Globus pallidus (tissue), 1 donor: ENCODE measurements around the gene MLLT6.
"Not testable (repeated sequence)": the region's sequence is repeated elsewhere in the genome, so short reads cannot be mapped to it uniquely, and the experiment has no call there.

Source experiments
- DNase-seq: peaks from one replicate; pipeline ENCODE4 v3.0.0-alpha.2; 2015; ENCODE audit warnings: low spot score

Gene MLLT6

DNA sequence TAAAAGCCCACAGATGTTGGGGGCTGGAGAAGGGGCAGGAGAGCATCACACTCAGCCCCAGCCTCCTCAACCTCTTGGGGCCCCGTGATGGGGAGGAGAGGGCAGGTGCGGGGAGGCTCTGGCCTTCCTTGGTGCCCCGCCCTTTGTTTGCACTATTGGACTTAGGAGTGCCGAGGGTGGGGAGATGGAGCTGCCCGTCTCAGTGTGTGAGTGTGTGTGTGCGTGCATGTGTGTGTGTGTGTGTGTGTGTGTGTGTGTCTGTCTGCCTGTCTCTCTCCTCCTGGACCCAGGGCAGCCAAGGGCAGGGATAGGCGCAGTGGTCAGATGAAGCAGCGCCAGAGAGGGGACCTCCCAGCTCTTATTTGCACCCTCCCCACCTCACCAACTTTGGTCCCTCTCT, 21.1 kb downstream of the MLLT6 start:
- DNase-seq, result not testable (repeated sequence)

DNA sequence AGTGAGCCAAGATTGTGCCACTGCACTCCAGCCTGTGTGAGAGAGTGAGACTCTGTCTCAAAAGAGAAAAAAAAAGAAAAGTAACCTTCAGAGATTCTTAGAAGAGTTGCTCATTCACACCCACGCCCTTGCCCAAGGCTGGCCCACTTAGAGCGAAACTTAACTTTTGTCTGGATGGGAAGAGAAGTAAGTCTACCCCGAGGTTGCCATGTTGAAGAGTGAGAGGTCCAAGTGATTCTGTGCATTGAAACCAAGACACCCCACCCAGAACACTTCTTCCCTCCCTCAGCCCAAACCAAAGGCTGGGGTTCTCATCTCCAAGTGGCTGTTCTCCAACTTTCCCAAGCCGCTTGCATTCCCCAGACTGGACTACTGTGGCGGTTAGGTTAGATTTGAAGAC, 22.7 kb downstream of the MLLT6 start:
- no peak for DNase-seq

GRCh38 chr17:38728290-38728831, 23.3 kb downstream of the MLLT6 start:
- DNase-seq, result no peak

DNA sequence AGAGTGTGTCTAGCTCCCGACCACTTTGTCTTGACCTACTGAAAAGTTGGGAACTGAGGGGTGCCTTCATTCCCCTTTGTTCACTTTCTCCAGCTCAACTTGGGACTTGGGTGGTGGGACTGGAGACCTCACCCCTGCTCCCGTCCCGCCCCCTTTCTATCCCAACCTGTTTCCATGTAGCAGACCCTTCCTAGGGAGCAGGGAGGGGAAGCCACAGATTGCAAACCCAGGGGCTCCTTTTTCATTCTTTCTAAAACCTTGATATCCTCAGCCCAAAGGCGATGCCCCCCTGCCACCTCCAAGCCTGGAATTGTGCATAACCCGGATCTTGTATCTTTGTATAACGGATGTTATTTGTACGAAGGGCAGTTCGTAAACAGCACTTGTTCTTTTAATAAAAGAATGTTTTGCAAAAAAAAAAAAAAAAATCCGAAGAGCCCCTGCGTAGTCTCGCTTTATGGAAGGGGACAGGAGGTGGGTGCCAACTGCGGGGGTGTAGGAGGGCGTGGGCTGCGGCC, 24.4 kb downstream of the MLLT6 start:
- no peak for DNase-seq

DNA sequence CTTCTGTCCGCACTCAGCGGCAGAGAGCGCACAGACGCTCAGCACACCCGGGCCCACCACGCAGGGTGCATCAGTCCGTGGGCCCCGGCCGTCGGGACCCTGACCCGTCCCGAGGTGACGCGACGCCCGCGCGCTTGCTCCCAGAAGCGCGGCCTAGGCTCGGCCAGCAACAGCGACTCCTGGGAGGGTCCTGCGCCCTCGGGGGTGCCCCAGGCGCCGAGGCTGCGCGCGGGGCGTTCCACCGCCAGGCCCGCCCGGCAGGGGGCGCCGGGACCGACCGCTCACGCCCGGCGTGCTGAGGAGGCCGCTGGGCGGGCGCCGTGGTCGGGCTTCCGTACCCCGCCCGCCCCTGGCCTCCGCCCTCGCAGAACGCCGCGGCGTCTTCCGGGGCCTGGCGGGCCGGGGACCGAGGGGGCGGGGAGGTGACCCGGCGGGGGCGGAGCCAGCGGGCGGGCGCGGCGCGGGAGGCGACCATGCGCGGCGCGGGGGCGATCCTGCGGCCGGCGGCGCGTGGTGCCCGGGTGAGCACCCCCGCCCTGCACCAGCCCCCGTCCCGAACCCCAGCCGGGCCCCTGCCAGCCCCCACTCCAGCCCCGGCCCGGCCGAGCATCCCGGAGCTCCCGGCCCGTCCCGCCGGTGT, 24.9 kb downstream of the MLLT6 start, which contains the start of gene CISD3:
TSS of gene CISD3 (plus strand) at position 456 of the 640 bp plus-strand sequence. CDS start at position 474, 18 bp downstream.
- DNase-seq, result peak; percentile 84

GRCh38 chr17:38730526-38731379, 25.7 kb downstream of the MLLT6 start:
- DNase-seq, result no peak

GRCh38 chr17:38731526-38732294, 26.6 kb downstream of the MLLT6 start:
- no peak for DNase-seq

GRCh38 chr17:38732376-38733281, 27.6 kb downstream of the MLLT6 start:
- no peak for DNase-seq

- no peak for DNase-seq
Observed at GRCh38 chr17:38733282-38733981, 28.4 kb downstream of the MLLT6 start.

- no peak for DNase-seq
Observed at GRCh38 chr17:38733982-38734973, 29.2 kb downstream of the MLLT6 start.

DNA sequence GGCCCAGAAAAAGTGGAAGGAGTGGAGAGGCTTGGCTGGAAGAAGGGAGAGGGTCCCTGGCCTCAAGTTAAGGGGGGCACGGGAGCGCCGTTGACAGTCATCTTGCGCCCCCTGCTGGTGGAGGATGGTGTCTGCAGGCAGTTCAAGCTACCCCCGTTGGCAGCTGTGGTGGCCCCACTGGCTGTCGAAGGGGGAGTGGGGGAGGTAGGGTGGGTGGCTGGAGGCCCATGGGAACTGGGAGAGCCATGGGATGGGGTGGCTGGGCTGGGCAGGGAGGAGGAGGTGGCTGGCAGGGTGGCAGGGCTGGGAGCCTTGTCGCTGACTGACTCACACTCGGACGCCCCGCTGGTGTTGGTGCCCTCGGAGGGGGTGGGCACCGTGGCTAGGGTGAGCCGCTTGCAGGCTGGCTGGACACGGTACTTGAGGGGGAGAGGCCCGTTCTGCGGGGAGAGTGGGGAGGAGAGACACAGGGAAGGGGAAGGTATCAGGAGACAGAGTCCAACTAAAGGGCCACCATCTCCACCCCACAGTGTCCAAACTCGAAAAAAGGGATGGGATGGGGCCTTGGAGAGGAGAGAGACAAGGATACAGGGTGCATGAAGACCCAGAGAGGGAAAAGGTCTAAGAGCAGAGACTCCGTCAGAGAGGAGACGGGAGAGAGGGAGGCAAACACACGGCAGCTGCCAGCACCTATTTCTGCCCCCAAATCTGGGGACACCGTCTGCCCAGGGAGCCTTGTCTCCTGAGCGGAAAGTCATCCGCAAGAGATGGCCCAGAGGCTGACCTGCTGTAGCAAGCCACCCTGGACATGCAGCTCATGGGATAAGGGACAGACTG, 30.3 kb downstream of the MLLT6 start:
- no peak for DNase-seq

GRCh38 chr17:38738007-38738662, 33.1 kb downstream of the MLLT6 start:
- DNase-seq, result no peak

DNA sequence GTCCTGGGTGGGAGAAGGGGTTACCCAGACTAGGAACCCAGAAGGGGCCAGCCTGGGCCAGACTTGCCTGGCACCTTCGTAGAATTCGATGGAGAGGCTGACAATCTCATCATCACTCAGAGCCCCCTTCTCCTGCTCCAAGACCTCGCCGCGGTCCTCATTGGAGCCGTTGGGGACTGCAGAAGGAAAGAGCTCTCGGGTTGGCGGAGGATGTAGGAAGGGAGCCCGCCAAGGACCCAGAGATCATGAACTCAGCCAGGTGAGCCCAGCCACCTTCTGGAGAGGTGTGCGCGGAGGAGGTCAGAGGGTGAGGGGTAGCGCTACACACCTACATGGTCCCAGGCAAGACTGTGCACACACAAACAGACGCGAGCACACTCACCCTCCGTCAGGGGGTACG, 33.6 kb downstream of the MLLT6 start:
- no peak for DNase-seq

DNA sequence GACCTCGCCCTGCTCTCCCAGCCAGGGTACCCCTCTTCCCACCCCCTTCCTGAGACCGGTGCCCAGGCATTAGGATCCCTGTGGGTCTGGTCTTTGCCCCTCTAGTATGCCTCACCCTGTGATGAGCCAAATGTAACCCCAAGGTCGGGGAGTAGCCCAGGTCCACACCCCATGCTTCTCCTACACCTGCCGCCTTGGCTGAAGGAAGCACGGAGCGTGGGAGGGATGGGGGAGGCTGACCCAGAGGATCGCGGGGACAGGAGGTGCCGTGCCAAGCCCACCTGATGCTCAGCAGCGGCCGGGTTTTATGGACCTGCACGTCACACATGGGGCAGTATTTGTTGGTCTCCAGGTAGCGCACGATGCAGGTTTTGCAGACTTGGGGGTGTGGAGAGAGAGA, 34.2 kb downstream of the MLLT6 start:
- DNase-seq, result no peak

GRCh38 chr17:38740044-38740443, 35.0 kb downstream of the MLLT6 start:
- no peak for DNase-seq

GRCh38 chr17:38740806-38741205, 35.7 kb downstream of the MLLT6 start:
- DNase-seq, result no peak

- no peak for DNase-seq
Observed at GRCh38 chr17:38741461-38741860, 36.4 kb downstream of the MLLT6 start.
